Stimulated activated effector memory CD8-positive, alpha-beta T cell treated with anti-CD3 and anti-CD28 coated beads, Interleukin-12 subunit alpha, Interleukin-12 subunit beta, amount 100 ng/mL, for 72 hours (primary cell): ENCODE data around the gene SRP54.
"Not testable (repeated sequence)": the region's sequence is repeated elsewhere in the genome, so short reads cannot be mapped to it uniquely, and the experiment has no call there.

Experiments used
- ATAC-seq: fragments of 150-1000 bp; cut with Tn5 transposase; 2 replicates; pipeline ENCODE4 v1.10.0; 2021
- DNase-seq, 2 donors: peaks; one replicate each; pipeline ENCODE4 v3.0.0; 2021 to 2022; ENCODE audit warnings: low spot score in 2 of 2
- H3K27ac Mint-ChIP-seq: one replicate; pipeline ENCODE4 v1.8.0; 2022; ENCODE audit warnings: mild to moderate bottlenecking, mixed read lengths
- H3K36me3 Mint-ChIP-seq: one replicate; pipeline ENCODE4 v1.8.0; 2022; ENCODE audit warnings: mild to moderate bottlenecking, mixed read lengths
- H3K4me1 Mint-ChIP-seq: one replicate; pipeline ENCODE4 v1.8.0; 2022; ENCODE audit warnings: mixed read lengths
- H3K4me3 Mint-ChIP-seq: one replicate; pipeline ENCODE4 v1.8.0; 2022; ENCODE audit warnings: mild to moderate bottlenecking, mixed read lengths
- H3K9me3 Mint-ChIP-seq: one replicate; pipeline ENCODE4 v1.8.0; 2022; ENCODE audit warnings: mixed read lengths

SRP54 gene

DNA sequence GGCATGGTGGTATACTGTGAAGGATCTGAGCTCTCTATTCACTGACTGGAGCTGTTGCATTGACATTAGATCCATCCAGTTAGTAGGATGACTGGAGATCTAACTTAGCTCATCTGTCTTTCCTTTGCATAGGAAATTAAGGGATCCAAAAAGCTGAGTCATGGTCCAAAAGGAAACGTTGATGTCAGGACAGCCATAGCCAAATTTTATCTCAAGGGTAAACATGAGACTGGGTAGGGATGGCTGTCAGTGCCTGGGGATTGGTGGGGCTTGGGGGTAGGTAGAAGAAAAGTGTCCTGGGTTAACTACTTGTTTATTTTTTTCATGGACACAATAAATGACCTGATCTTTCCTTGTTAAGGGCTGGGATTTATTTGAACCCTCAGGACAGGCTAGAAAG lies 67.9 kb downstream of the SRP54 start:
- Mint-ChIP-seq H3K4me1 (peaks cover 21% of the 10 kb centered on the region), H3K9me3 (no peaks in the 10 kb centered on the region), H3K27ac (no peak overlapping the region), H3K36me3 (peaks cover 75% of the 10 kb centered on the region), H3K4me3 (no peak overlapping the region)
- no peak for DNase-seq
- ATAC-seq: no peak

DNA sequence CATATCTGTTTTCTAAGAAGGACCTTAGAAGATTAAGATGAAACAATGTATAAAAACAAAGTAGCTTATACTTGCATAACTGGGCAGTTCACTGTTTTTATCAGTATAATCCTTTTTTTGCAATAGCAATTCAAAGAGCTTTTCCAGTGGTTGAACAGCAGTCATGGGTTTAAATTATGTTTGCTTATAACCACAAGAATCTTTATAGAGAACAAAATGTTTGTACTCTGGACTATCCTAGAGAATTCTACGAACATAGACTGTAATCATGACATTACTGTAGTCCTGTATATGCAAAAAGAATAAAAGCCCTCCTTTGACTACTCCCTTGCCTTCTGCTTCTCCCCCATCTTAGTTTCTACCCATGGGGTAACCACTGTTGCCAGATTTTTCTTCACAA lies 69.0 kb downstream of the SRP54 start:
- H3K27ac Mint-ChIP-seq: no peak overlapping the region
- ATAC-seq: no peak
- H3K4me3 Mint-ChIP-seq: no peak overlapping the region
- H3K4me1 Mint-ChIP-seq: peaks cover 22% of the 10 kb centered on the region
- H3K36me3 Mint-ChIP-seq: peaks cover 75% of the 10 kb centered on the region
- H3K9me3 Mint-ChIP-seq: no peaks in the 10 kb centered on the region
- DNase-seq: no peak

DNA sequence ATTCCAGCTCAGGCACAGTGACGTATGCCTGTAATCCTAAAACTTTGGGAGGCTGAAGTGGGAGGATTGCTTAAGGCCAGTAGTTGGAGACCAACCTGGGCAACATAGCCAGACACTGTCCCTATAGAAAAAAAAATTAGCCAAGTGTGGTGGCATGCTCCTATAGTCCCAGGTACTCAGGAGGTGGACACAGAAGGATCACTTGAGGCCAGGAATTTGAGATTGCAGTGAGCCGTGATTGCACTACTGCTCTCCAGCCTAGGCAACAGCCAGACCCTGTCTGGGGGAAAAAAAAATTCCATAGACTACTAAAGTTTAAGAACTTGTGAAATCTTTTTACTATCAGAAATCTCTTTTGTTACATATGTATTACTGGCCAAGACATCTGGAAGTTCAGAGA lies 69.8 kb downstream of the SRP54 start:
- Mint-ChIP-seq H3K36me3 (peaks cover 83% of the 10 kb centered on the region), H3K9me3 (no peaks in the 10 kb centered on the region), H3K4me1 (peaks cover 20% of the 10 kb centered on the region), H3K27ac (no peak overlapping the region), H3K4me3 (no peak overlapping the region)
- no peak for ATAC-seq
- DNase-seq: no peak

GRCh38 chr14:35061113-35061791 lies 78.5 kb downstream of the SRP54 start:
- not testable (repeated sequence) for H3K4me3 Mint-ChIP-seq, H3K9me3 Mint-ChIP-seq, H3K4me1 Mint-ChIP-seq, DNase-seq, ATAC-seq
- Mint-ChIP-seq H3K36me3 (peaks cover 73% of the 10 kb centered on the region), H3K27ac (peak overlapping the region; percentile 30)

DNA sequence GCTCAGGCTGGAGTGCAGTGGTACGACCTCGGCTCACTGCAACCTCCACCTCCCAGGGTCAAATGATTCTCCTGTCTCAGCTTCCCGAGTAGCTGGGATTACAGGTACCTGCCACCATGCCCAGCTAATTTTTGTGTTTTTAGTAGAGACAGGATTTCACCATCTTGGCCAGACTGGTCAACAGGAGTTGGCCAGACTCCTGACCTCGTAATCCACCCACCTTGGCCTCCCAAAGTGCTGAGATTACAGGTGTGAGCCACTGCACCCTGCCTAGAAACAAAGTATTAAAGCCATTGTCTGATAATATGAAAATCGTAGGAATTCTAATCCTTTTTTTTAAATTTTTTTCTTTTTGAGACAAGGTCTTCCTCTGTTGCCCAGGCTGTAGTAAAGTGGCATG lies 82.9 kb downstream of the SRP54 start:
- H3K9me3 Mint-ChIP-seq, H3K4me3 Mint-ChIP-seq, H3K4me1 Mint-ChIP-seq, DNase-seq, ATAC-seq, H3K27ac Mint-ChIP-seq: not testable (repeated sequence)
- peaks cover 50% of the 10 kb centered on the region for H3K36me3 Mint-ChIP-seq

- Mint-ChIP-seq H3K4me1 (no peaks in the 10 kb centered on the region), H3K36me3 (peaks cover 45% of the 10 kb centered on the region), H3K4me3 (no peak overlapping the region), H3K27ac (no peak overlapping the region), H3K9me3 (no peaks in the 10 kb centered on the region)
- DNase-seq (no peak), ATAC-seq (no peak)
These were observed 85.6 kb downstream of the SRP54 start for GRCh38 chr14:35068238-35069012.

DNA sequence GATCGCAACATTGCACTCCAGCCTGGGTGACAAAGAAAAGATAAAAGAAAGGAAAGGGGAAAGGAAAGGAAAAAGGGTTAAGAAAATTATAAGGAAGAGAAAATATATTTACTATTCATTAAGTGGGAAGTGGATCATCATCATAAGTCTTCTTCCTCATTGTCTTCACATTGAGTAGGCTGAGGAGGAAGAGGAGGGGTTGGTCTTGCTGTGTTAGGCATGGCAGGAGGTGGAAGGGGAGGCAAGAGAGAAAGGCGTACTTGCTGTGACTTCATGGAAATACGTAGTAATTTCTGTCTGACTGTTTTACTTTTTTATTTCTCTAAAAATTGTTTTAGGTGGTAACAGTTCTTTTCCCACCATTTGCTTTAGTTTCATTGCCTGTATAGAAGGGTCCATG lies 89.4 kb downstream of the SRP54 start:
- Mint-ChIP-seq H3K27ac (no peak overlapping the region), H3K9me3 (no peaks in the 10 kb centered on the region), H3K4me1 (no peaks in the 10 kb centered on the region), H3K4me3 (no peak overlapping the region), H3K36me3 (peaks cover 54% of the 10 kb centered on the region)
- DNase-seq (no peak), ATAC-seq (no peak)

GRCh38 chr14:35073486-35073885 lies 90.7 kb downstream of the SRP54 start:
- peaks cover 49% of the 10 kb centered on the region for H3K36me3 Mint-ChIP-seq
- H3K4me1 Mint-ChIP-seq: no peaks in the 10 kb centered on the region
- H3K27ac Mint-ChIP-seq: no peak overlapping the region
- DNase-seq (no peak), ATAC-seq (no peak)
- no peaks in the 10 kb centered on the region for H3K9me3 Mint-ChIP-seq
- H3K4me3 Mint-ChIP-seq: no peak overlapping the region

- H3K4me3 Mint-ChIP-seq: no peak overlapping the region
- H3K4me1 Mint-ChIP-seq: no peaks in the 10 kb centered on the region
- H3K9me3 Mint-ChIP-seq: no peaks in the 10 kb centered on the region
- DNase-seq (no peak), ATAC-seq (no peak)
- peak overlapping the region; percentile 46 for H3K27ac Mint-ChIP-seq
- peaks cover 54% of the 10 kb centered on the region for H3K36me3 Mint-ChIP-seq
These were observed 95.3 kb downstream of the SRP54 start for GRCh38 chr14:35078082-35078481.
